H1 (cell line): ENCODE results near the gene NLRP3. TPM values are rescaled to one million over a fixed set of nuclear protein-coding genes. Genes with fewer than 3 reads are reported as not detected.

Source experiments
- CTCF ChIA-PET: fragments of 300-600 bp; sonication (Branson Sonifier 250); formaldehyde crosslinking; loops from one replicate; lab custom pipeline; 2021; ENCODE audit not compliant: partially characterized antibody; lab: Charles Lee
- POLR2A ChIA-PET: fragments of 300-600 bp; sonication (Branson Sonifier 250); formaldehyde crosslinking; loops from one replicate; lab custom pipeline; 2021; ENCODE audit warnings: inconsistent platforms; ENCODE audit not compliant: partially characterized antibody; lab: Charles Lee
- DNase-seq, 2 experiments: peaks; one replicate each; pipeline versions ENCODE4 v3.0.0 to v3.0.0-alpha.2; 2010 to 2022; ENCODE audit warnings: low spot score in 2 of 2, low read depth in 1 of 2, mixed read lengths in 1 of 2
- FAIRE-seq: peaks from 2 replicates; lab custom pipeline; 2011; peaks lifted over from hg19 to GRCh38; lab: Jason Lieb, UNC
- H2AFZ ChIP-seq: 2 replicates; pipeline ENCODE4 v1.8.1; 2012; ENCODE audit warnings: low read length, inconsistent platforms
- H2AK5ac ChIP-seq: 2 replicates; pipeline ENCODE4 v1.6.1; 2013; ENCODE audit warnings: low read depth, low read length
- H2BK120ac ChIP-seq: replicated peaks from 2 replicates; pipeline ENCODE3; 2013; ENCODE audit warnings: low read depth, low read length, inconsistent platforms
- H2BK12ac ChIP-seq: 2 replicates; pipeline ENCODE4 v1.6.1; 2013; ENCODE audit warnings: low read depth, low read length
- H2BK15ac ChIP-seq: 2 replicates; pipeline ENCODE4 v1.6.1; 2013; ENCODE audit warnings: low read length
- H2BK20ac ChIP-seq: 2 replicates; pipeline ENCODE4 v1.6.1; 2013; ENCODE audit warnings: low read length
- H2BK5ac ChIP-seq: 2 replicates; pipeline ENCODE4 v1.6.1; 2013; ENCODE audit warnings: low read depth, low read length
- H3K14ac ChIP-seq: 2 replicates; pipeline ENCODE4 v1.6.1; 2013; ENCODE audit warnings: inconsistent platforms; ENCODE audit not compliant: insufficient read length
- H3K18ac ChIP-seq: 2 replicates; pipeline ENCODE4 v1.6.1; 2013; ENCODE audit warnings: low read length; ENCODE audit errors: extremely low read depth
- H3K23ac ChIP-seq: 2 replicates; pipeline ENCODE4 v1.6.1; 2013; ENCODE audit warnings: inconsistent platforms; ENCODE audit not compliant: insufficient read length
- H3K23me2 ChIP-seq: 2 replicates; pipeline ENCODE4 v1.6.1; 2013; ENCODE audit warnings: low read depth, low read length
- H3K27ac ChIP-seq: 2 replicates; pipeline ENCODE4 v1.6.1; 2011; ENCODE audit warnings: low read depth, low read length, inconsistent platforms
- H3K27me3 ChIP-seq, 4 experiments: replicated peaks in 1 of 4; 1 replicate in 1 of 4; 2 replicates in 3 of 4; pipeline versions ENCODE4 v1.6.1 to v1.8.1; 2011 to 2013; ENCODE audit warnings: low read length in 3 of 4, mild to moderate bottlenecking in 3 of 4, inconsistent platforms in 2 of 4, mixed read lengths in 2 of 4, moderate library complexity in 1 of 4; ENCODE audit not compliant: control insufficient read depth in 3 of 4, insufficient read depth in 3 of 4; ENCODE audit errors: extremely low read depth in 1 of 4
- H3K36me3 ChIP-seq, 4 experiments: 2 replicates each; pipeline versions ENCODE4 v1.6.1 to v1.8.1; 2011 to 2013; ENCODE audit warnings: mild to moderate bottlenecking in 4 of 4, low read length in 3 of 4, moderate library complexity in 2 of 4, control low read depth in 1 of 4, inconsistent platforms in 1 of 4; ENCODE audit not compliant: insufficient read depth in 4 of 4, control insufficient read depth in 2 of 4
- H3K4ac ChIP-seq: replicated peaks from 2 replicates; pipeline ENCODE3; 2013; ENCODE audit warnings: low read length, low read depth, mixed read lengths, inconsistent platforms; ENCODE audit not compliant: insufficient read length
- H3K4me1 ChIP-seq, 4 experiments: replicated peaks in 1 of 4; 1 replicate in 1 of 4; 2 replicates in 3 of 4; pipeline versions ENCODE4 v1.6.1 to v1.8.1; 2011 to 2013; ENCODE audit warnings: low read length in 3 of 4, inconsistent platforms in 2 of 4, mixed read lengths in 1 of 4; ENCODE audit not compliant: insufficient read depth in 4 of 4, control insufficient read depth in 3 of 4
- H3K4me2 ChIP-seq, 2 experiments: 2 replicates each; pipeline versions ENCODE4 v1.6.1 to v1.8.1; 2011 to 2013; ENCODE audit warnings: low read depth in 2 of 2, low read length in 2 of 2, control low read depth in 1 of 2, inconsistent platforms in 1 of 2, mild to moderate bottlenecking in 1 of 2; ENCODE audit not compliant: insufficient read depth in 1 of 2
- H3K4me3 ChIP-seq, 4 experiments: fragments of 200-600, 300-600 bp in 1 of 4; sonication (generic), shearing (Covaris generic), sonication (Bioruptor Twin) in 1 of 4; 2 replicates each; pipeline versions ENCODE4 v1.5.1 to v1.8.1; 2011 to 2016; ENCODE audit warnings: low read length in 4 of 4, low read depth in 3 of 4, control low read depth in 2 of 4, inconsistent platforms in 2 of 4, mild to moderate bottlenecking in 2 of 4, mixed read lengths in 1 of 4, moderate library complexity in 1 of 4; ENCODE audit not compliant: insufficient read depth in 2 of 4; ENCODE audit errors: extremely low read depth in 1 of 4
- H3K56ac ChIP-seq: replicated peaks from 2 replicates; pipeline ENCODE3; 2013; ENCODE audit warnings: low read depth, mild to moderate bottlenecking, mixed read lengths, low read length, inconsistent platforms; ENCODE audit not compliant: insufficient read length
- H3K79me1 ChIP-seq: 2 replicates; pipeline ENCODE4 v1.6.1; 2013; ENCODE audit warnings: low read depth, low read length, control low read depth
- H3K79me2 ChIP-seq, 2 experiments: 2 replicates each; pipeline versions ENCODE4 v1.6.1 to v1.8.1; 2012 to 2013; ENCODE audit warnings: low read length in 2 of 2, mild to moderate bottlenecking in 2 of 2, inconsistent platforms in 1 of 2; ENCODE audit not compliant: insufficient read depth in 2 of 2, control insufficient read depth in 1 of 2
- H3K9ac ChIP-seq, 4 experiments: replicated peaks in 1 of 4; 1 replicate in 1 of 4; 2 replicates in 3 of 4; pipeline versions ENCODE4 v1.6.1 to v1.8.1; 2011 to 2013; ENCODE audit warnings: low read depth in 3 of 4, low read length in 3 of 4, control low read depth in 2 of 4, mild to moderate bottlenecking in 2 of 4, moderate library complexity in 2 of 4, inconsistent platforms in 1 of 4; ENCODE audit errors: extremely low read depth in 1 of 4
- H3K9me3 ChIP-seq, 2 experiments: 2 replicates each; pipeline versions ENCODE4 v1.6.1 to v1.8.1; 2012 to 2013; ENCODE audit warnings: mild to moderate bottlenecking in 2 of 2, moderate library complexity in 2 of 2, control low read depth in 1 of 2, inconsistent platforms in 1 of 2, low read depth in 1 of 2, low read length in 1 of 2, mixed read lengths in 1 of 2; ENCODE audit not compliant: insufficient read depth in 2 of 2
- H4K20me1 ChIP-seq, 2 experiments: replicated peaks in 1 of 2; 2 replicates each; pipeline versions ENCODE3 to v1.8.1; 2011 to 2013; ENCODE audit warnings: inconsistent platforms in 2 of 2, low read length in 2 of 2, mild to moderate bottlenecking in 1 of 2; ENCODE audit not compliant: insufficient read depth in 2 of 2, control insufficient read depth in 1 of 2
- H4K5ac ChIP-seq: 2 replicates; pipeline ENCODE4 v1.6.1; 2013; ENCODE audit warnings: low read length, low read depth, mixed read lengths, inconsistent platforms; ENCODE audit not compliant: insufficient read length
- H4K8ac ChIP-seq: 2 replicates; pipeline ENCODE4 v1.8.0; 2013; ENCODE audit warnings: mild to moderate bottlenecking, moderate library complexity, low read length, inconsistent platforms; ENCODE audit not compliant: insufficient read depth; ENCODE audit errors: extremely low read depth
- H4K91ac ChIP-seq: replicated peaks from 2 replicates; pipeline ENCODE3; 2013; ENCODE audit warnings: low read length, mixed read lengths, inconsistent platforms; ENCODE audit not compliant: insufficient read length
- ASH2L ChIP-seq: fragments of 200-600, 300-600 bp; sonication (generic); IDR thresholded peaks from one replicate; pipeline ENCODE4 v1.7.1; 2017; ENCODE audit warnings: low read length
- BCL11A ChIP-seq, 2 experiments: IDR thresholded peaks; one replicate each; pipeline ENCODE4 v1.6.1; 2011; ENCODE audit warnings: low read depth in 2 of 2, low read length in 2 of 2, mild to moderate bottlenecking in 2 of 2
- CTCF ChIP-seq, 3 experiments: IDR thresholded peaks; 1 replicate in 2 of 3; 2 replicates in 1 of 3; pipeline versions ENCODE4 v1.5.1 to v1.6.1; 2011; ENCODE audit warnings: low read length in 3 of 3, mild to moderate bottlenecking in 3 of 3, inconsistent platforms in 2 of 3, low read depth in 1 of 3, moderate library complexity in 1 of 3; ENCODE audit not compliant: insufficient read depth in 1 of 3; ENCODE audit errors: control extremely low read depth in 1 of 3
- HDAC6 ChIP-seq: IDR thresholded peaks from one replicate; pipeline ENCODE4 v1.7.1; 2012; ENCODE audit warnings: low read depth, mild to moderate bottlenecking, inconsistent platforms, low read length, moderate library complexity
- JUND ChIP-seq: IDR thresholded peaks from 2 replicates; pipeline ENCODE4 v1.6.1; 2011; ENCODE audit warnings: mild to moderate bottlenecking, improper control_type of control experiment, low read length
- KDM4A ChIP-seq: IDR thresholded peaks from one replicate; pipeline ENCODE4 v1.7.1; 2012; ENCODE audit warnings: low read depth, mild to moderate bottlenecking, moderate library complexity, low read length, inconsistent platforms; ENCODE audit not compliant: severe bottlenecking
- MAX ChIP-seq: IDR thresholded peaks from 2 replicates; pipeline ENCODE4 v1.6.1; 2012; ENCODE audit warnings: inconsistent platforms
- RAD21 ChIP-seq, 2 experiments: IDR thresholded peaks in 1 of 2; conservative IDR thresholded peaks in 1 of 2; 2 replicates each; pipeline ENCODE4 v1.6.1; 2011; ENCODE audit warnings: low read depth in 2 of 2, low read length in 2 of 2, improper control_type of control experiment in 1 of 2, inconsistent platforms in 1 of 2, mild to moderate bottlenecking in 1 of 2, moderate library complexity in 1 of 2
- SIX5 ChIP-seq: IDR thresholded peaks from 2 replicates; pipeline ENCODE4 v1.6.1; 2011; ENCODE audit warnings: mild to moderate bottlenecking, low read depth, low read length
- SP2 ChIP-seq: IDR thresholded peaks from 2 replicates; pipeline ENCODE4 v1.6.1; 2012; ENCODE audit warnings: mild to moderate bottlenecking, low read length, inconsistent platforms
- TCF12 ChIP-seq: IDR thresholded peaks from 2 replicates; pipeline ENCODE4 v1.6.1; 2011; ENCODE audit warnings: low read depth, mild to moderate bottlenecking, low read length
- WGBS, 2 experiments: shearing (Covaris generic) in 1 of 2; methylation state at CpG; one replicate each; pipeline versions ENCODE4 v1.1.6 to v1.1.7; 2013 to 2015; ENCODE audit warnings: low lambda C conversion rate in 2 of 2, mixed read lengths in 2 of 2, inconsistent platforms in 1 of 2, low coverage in 1 of 2, missing lambda C conversion rate in 1 of 2; ENCODE audit not compliant: insufficient replicate concordance in 2 of 2, insufficient coverage in 1 of 2, insufficient read length in 1 of 2; ENCODE audit errors: extremely low coverage in 1 of 2, missing lambda C conversion rate in 1 of 2; 5-methylcytosine and 5-hydroxymethylcytosine counted together
- polyA plus RNA-seq, 7 experiments: library from polyadenylated mRNA; depleted of rRNA in 3 of 7; stranded (reverse) in 5 of 7; unstranded in 2 of 7; fragments of >200 nt in 5 of 7; fragments of 200-250 nt in 2 of 7; gene quantifications; 1 replicate in 5 of 7; 2 replicates in 1 of 7; 4 replicates in 1 of 7; pipeline versions ENCODE4 v1.2.1 to v1.2.3, GENCODE V29; 2011 to 2013; ENCODE audit warnings: missing spikeins in 2 of 7, mixed read lengths in 2 of 7
- total RNA-seq: library from RNA; stranded (reverse); fragmentation: NEBNext Ultra II Directional; extraction: Animal tissue kit (Norgen Biotek cat#: 25700); gene quantifications from 2 replicates; pipeline ENCODE4 v1.2.1, GENCODE V29; 2021

Gene NLRP3
- total and polyA plus RNA-seq, 2 of the 8 experiments (the other 6 are each of a cell fraction or from before 2014, with no cell fraction given): 0.05 to 0.19 TPM

DNA sequence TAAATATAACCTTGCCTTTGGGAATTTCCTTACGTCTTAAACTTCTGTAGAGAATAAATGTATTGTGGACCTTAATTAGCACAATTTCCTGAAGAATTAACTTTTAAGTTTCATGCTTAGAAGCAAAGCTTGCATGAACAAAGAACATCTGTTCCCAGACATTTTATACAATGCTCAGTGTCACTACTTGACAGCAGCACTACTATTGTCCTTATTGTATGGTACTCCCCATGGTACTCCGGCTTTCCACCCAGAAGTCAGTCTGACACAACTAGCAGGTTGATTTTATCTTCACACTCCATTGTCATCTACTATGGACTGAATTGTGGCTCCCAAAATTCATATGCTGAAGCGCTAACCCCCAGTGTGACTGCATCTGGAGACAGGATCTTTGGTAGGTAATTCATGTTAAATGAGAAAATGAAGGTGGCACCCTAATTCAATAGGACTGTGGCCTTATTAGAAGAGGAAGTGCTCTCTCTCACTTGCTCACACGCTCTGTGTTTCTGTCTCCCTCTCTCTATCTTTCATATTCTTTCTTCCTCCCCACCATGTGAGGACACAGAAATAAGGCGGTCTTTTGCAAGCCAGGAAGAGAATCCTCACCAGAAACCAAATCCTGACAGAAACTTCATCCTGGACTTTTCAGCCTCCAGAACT lies 52.6 kb downstream of the NLRP3 start:
- whole genome bisulfite sequencing, 2 experiments: 86% methylated on average over 5 of the region's 5 CpGs; no CpG with 5 or more reads in 1 of the 2 experiments
- POLR2A ChIA-PET: no interaction called here
- TF ChIP-seq JUND: no peak
- no peak for TF ChIP-seq KDM4A
- no peak for TF ChIP-seq SP2
- TF ChIP-seq RAD21 (IDR thresholded peaks at IDR 0.05 in 1 of 2, conservative IDR thresholded peaks at IDR 0.05 in 1 of 2; ENCODE audit: low read depth in 2 of 2, low read length in 2 of 2): no peak
- no peak for TF ChIP-seq BCL11A (IDR thresholded peaks at IDR 0.05; ENCODE audit: low read depth in 2 of 2, low read length in 2 of 2)
- no peak for TF ChIP-seq HDAC6
- no peak for TF ChIP-seq TCF12
- no peak for TF ChIP-seq ASH2L
- TF ChIP-seq MAX: no peak
- TF ChIP-seq CTCF (IDR thresholded peaks at IDR 0.05; ENCODE audit: control extremely low read depth in 1 of 3, insufficient read depth in 1 of 3, low read depth in 1 of 3, low read length in 3 of 3): no peak
- no peak for TF ChIP-seq SIX5

More for the DNA sequence above, 52.6 kb downstream of the NLRP3 start:
- no peak overlapping the region for H3K56ac ChIP-seq
- no peaks in the 10 kb centered on the region for H3K79me1 ChIP-seq
- no peak overlapping the region for H3K9ac ChIP-seq
- H3K4ac ChIP-seq: no peak overlapping the region
- no peak overlapping the region for H3K23ac ChIP-seq
- H3K23me2 ChIP-seq: no peaks in the 10 kb centered on the region
- no peak overlapping the region for H3K4me3 ChIP-seq
- H3K4me2 ChIP-seq: no peak overlapping the region
- no peak overlapping the region for H3K27ac ChIP-seq
- H2BK20ac ChIP-seq: no peak overlapping the region
- CTCF ChIA-PET: no interaction called here
- no peaks in the 10 kb centered on the region for H4K20me1 ChIP-seq
- H3K36me3 ChIP-seq: no peaks in the 10 kb centered on the region
- no peaks in the 10 kb centered on the region for H3K79me2 ChIP-seq
- no peaks in the 10 kb centered on the region for H3K27me3 ChIP-seq
- H2AFZ ChIP-seq: no peak overlapping the region
- no peak overlapping the region for H3K14ac ChIP-seq
- H2AK5ac ChIP-seq: no peak overlapping the region
- peaks cover 0 to 6% (median 0%) of the 10 kb centered on the region in 4 experiments; a peak in 2 of 7 replicates for H3K4me1 ChIP-seq
- H2BK5ac ChIP-seq: no peak overlapping the region
- no peak overlapping the region for H4K5ac ChIP-seq
- H3K18ac ChIP-seq: no peak overlapping the region
- no peaks in the 10 kb centered on the region; a peak in 1 of 4 replicates for H3K9me3 ChIP-seq
- no peak overlapping the region for H2BK120ac ChIP-seq
- no peak overlapping the region for H2BK12ac ChIP-seq
- H4K91ac ChIP-seq: no peak overlapping the region
- DNase-seq: no peak
- no peak overlapping the region for H4K8ac ChIP-seq
- no peak overlapping the region for H2BK15ac ChIP-seq
- no peak for FAIRE-seq
